WTC11 (cell line): Measurements from ENCODE around the gene MED26. TPM values are rescaled to one million over a fixed set of nuclear protein-coding genes. Genes with fewer than 3 reads are reported as not detected.
A peak's percentile ranks its signal among the peaks of the same experiment; 100 is the strongest.

Experiments used
- CBFB ChIP-seq: sonication (generic); formaldehyde crosslinking; IDR thresholded peaks from 2 replicates; pipeline ENCODE4 v1.8.1; 2022; ENCODE audit warnings: mild to moderate bottlenecking, low read depth, missing genetic modification reagents
- CREB1 ChIP-seq: sonication (generic); formaldehyde crosslinking; IDR thresholded peaks from 2 replicates; pipeline ENCODE4 v1.8.0; 2023; ENCODE audit warnings: mild to moderate bottlenecking, missing genetic modification reagents
- CREM ChIP-seq: sonication (generic); formaldehyde crosslinking; IDR thresholded peaks from 2 replicates; pipeline ENCODE4 v1.8.1; 2022; ENCODE audit warnings: mild to moderate bottlenecking, missing genetic modification reagents, moderate library complexity
- ETV6 ChIP-seq: sonication (generic); formaldehyde crosslinking; IDR thresholded peaks from 2 replicates; pipeline ENCODE4 v1.8.1; 2022; ENCODE audit warnings: mild to moderate bottlenecking, missing genetic modification reagents
- FOXK1 ChIP-seq: sonication (generic); formaldehyde crosslinking; IDR thresholded peaks from 2 replicates; pipeline ENCODE4 v1.8.0; 2022; ENCODE audit warnings: mild to moderate bottlenecking, moderate library complexity, missing genetic modification reagents
- FOXP1 ChIP-seq: sonication (generic); formaldehyde crosslinking; IDR thresholded peaks from 2 replicates; pipeline ENCODE4 v1.8.0; 2022; ENCODE audit warnings: missing genetic modification reagents, mild to moderate bottlenecking, moderate library complexity, borderline replicate concordance
- GABPB1 ChIP-seq: sonication (generic); formaldehyde crosslinking; IDR thresholded peaks from 2 replicates; pipeline ENCODE4 v1.8.1; 2023; ENCODE audit warnings: mild to moderate bottlenecking, missing genetic modification reagents
- NFYB ChIP-seq: sonication (generic); formaldehyde crosslinking; conservative IDR thresholded peaks from 2 replicates; pipeline ENCODE4 v1.8.0; 2022; ENCODE audit warnings: low read depth, missing genetic modification reagents
- SMAD3 ChIP-seq: sonication (generic); formaldehyde crosslinking; IDR thresholded peaks from 2 replicates; pipeline ENCODE4 v1.8.0; 2022; ENCODE audit warnings: missing genetic modification reagents, mild to moderate bottlenecking, borderline replicate concordance
- TEAD1 ChIP-seq: sonication (generic); formaldehyde crosslinking; IDR thresholded peaks from 2 replicates; pipeline ENCODE4 v1.8.0; 2022; ENCODE audit warnings: mild to moderate bottlenecking, missing genetic modification reagents
- ZNF232 ChIP-seq: sonication (generic); formaldehyde crosslinking; IDR thresholded peaks from 2 replicates; pipeline ENCODE4 v1.8.0; 2022; ENCODE audit warnings: mild to moderate bottlenecking, missing genetic modification reagents
- ZNF317 ChIP-seq: sonication (generic); formaldehyde crosslinking; IDR thresholded peaks from 2 replicates; pipeline ENCODE4 v1.8.1; 2023; ENCODE audit warnings: low read depth, mild to moderate bottlenecking, moderate library complexity, missing genetic modification reagents, borderline replicate concordance
- total RNA-seq: library from RNA; stranded (reverse); gene quantifications from 3 replicates; pipeline ENCODE4 v1.2.3, GENCODE V29; 2021
- TF ChIP-seq, protein P1 (sequence below): sonication (generic); formaldehyde crosslinking; IDR thresholded peaks from 2 replicates; pipeline ENCODE4 v1.8.1; 2023; ENCODE audit warnings: mild to moderate bottlenecking, moderate library complexity, missing genetic modification reagents
- TF ChIP-seq, protein P2 (sequence below): sonication (generic); formaldehyde crosslinking; IDR thresholded peaks from 2 replicates; pipeline ENCODE4 v1.8.0; 2023; ENCODE audit warnings: missing genetic modification reagents, mild to moderate bottlenecking, borderline replicate concordance
- TF ChIP-seq, protein P3 (sequence below): sonication (generic); formaldehyde crosslinking; IDR thresholded peaks from 2 replicates; pipeline ENCODE4 v1.8.1; 2022; ENCODE audit warnings: mild to moderate bottlenecking, moderate library complexity, missing genetic modification reagents
- TF ChIP-seq, protein P4 (sequence below): sonication (generic); formaldehyde crosslinking; IDR thresholded peaks from 2 replicates; pipeline ENCODE4 v1.8.0; 2022; ENCODE audit warnings: mild to moderate bottlenecking, missing genetic modification reagents
- TF ChIP-seq, protein P5 (sequence below): sonication (generic); formaldehyde crosslinking; IDR thresholded peaks from 2 replicates; pipeline ENCODE4 v1.8.0; 2022; ENCODE audit warnings: mild to moderate bottlenecking, missing genetic modification reagents
- TF ChIP-seq, protein P6 (sequence below): sonication (generic); formaldehyde crosslinking; IDR thresholded peaks from 2 replicates; pipeline ENCODE4 v1.8.1; 2023; ENCODE audit warnings: mild to moderate bottlenecking, missing genetic modification reagents, moderate library complexity
- TF ChIP-seq, protein P7 (sequence below): fragments of 200-600 bp; IDR thresholded peaks from 2 replicates; pipeline ENCODE4 v1.8.0; 2022; ENCODE audit warnings: antibody characterized with exemption
- TF ChIP-seq, protein P8 (sequence below): sonication (generic); formaldehyde crosslinking; IDR thresholded peaks from 2 replicates; pipeline ENCODE4 v1.8.0; 2023; ENCODE audit warnings: missing genetic modification reagents
- TF ChIP-seq, protein P9 (sequence below): sonication (generic); formaldehyde crosslinking; IDR thresholded peaks from 2 replicates; pipeline ENCODE4 v1.8.0; 2022; ENCODE audit warnings: mild to moderate bottlenecking, missing genetic modification reagents
- TF ChIP-seq, protein P10 (sequence below): fragments of 250-450 bp; sonication (Bioruptor Pico); IDR thresholded peaks from 2 replicates; pipeline ENCODE4 v1.9.0; 2021; ENCODE audit warnings: moderate library complexity, mild to moderate bottlenecking, inconsistent platforms, borderline replicate concordance

Gene MED26
- total RNA-seq, 1 experiment from 2014 or later, result 14.2 TPM

DNA sequence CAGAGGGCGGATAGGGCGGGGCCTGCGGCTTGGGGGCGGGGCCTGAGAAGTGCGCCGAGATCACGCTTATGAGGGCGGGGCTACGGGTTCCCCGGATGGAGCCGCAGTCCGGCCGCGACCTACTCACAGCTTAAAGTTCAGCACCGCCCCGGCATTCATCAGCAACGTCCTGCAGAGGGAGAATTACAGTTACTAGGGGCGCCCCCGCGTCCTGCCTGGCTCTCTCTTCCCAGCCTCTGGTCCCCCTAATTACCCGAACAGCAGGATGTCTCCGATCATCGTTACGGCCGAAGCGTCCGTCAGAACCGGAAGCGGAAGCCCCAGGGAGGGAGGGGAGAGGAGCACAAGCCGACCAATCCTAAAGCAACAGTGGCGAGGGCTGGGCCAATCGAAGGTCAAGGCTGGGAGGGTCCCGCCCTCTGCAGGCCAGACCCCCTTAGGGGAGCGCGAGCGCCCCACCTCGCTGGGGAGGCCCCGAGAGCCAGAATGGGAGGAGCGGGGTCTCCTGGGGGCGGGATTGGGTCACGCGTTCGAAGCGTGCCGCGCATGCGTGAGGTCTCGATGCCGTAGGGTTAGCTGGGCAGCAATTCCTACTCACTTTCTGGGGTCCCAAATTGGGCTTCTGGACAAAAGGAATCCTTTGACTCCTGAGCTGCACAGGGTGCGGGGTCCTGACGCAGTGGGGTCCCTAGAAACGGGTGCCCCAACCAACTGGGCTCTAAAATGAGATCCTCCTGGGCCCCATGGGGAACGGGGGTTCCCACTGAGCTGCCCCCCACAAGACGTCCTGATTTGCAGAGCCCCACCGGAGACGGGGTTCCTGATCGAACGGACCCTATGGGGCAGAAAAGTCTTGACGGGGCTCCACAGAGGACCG, 32.1 kb upstream of the MED26 start, which contains the start of gene SMIM7 (continued):
- TF ChIP-seq, protein P1, sequence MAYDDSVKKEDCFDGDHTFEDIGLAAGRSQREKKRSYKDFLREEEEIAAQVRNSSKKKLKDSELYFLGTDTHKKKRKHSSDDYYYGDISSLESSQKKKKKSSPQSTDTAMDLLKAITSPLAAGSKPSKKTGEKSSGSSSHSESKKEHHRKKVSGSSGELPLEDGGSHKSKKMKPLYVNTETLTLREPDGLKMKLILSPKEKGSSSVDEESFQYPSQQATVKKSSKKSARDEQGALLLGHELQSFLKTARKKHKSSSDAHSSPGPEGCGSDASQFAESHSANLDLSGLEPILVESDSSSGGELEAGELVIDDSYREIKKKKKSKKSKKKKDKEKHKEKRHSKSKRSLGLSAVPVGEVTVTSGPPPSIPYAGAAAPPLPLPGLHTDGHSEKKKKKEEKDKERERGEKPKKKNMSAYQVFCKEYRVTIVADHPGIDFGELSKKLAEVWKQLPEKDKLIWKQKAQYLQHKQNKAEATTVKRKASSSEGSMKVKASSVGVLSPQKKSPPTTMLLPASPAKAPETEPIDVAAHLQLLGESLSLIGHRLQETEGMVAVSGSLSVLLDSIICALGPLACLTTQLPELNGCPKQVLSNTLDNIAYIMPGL (CRISPR knock-in tag), result 0 out of 2 replicates have a peak, but pooled peaks have one; percentile 28
- TF ChIP-seq TEAD1 (peak; percentile 79; the same call in 1 of the 2 replicates), GABPB1 (peak; percentile 73), SMAD3 (0 out of 2 replicates have a peak, but pooled peaks have one; percentile 50), FOXK1 (CRISPR knock-in tag) (peak; percentile 44), CREM (peak; percentile 55; the same call in 1 of the 2 replicates), NFYB (CRISPR knock-in tag) (peak; percentile 92), ETV6 (CRISPR knock-in tag) (peak; percentile 76; the same call in 1 of the 2 replicates), ZNF232 (peak; percentile 51; the same call in 1 of the 2 replicates), ZNF317 (CRISPR knock-in tag) (no peak), CBFB (CRISPR knock-in tag) (no peak), CREB1 (0 out of 2 replicates have a peak, but pooled peaks have one; percentile 43), FOXP1 (CRISPR knock-in tag) (peak; percentile 49; the same call in 1 of the 2 replicates)
- TF ChIP-seq, protein P2, sequence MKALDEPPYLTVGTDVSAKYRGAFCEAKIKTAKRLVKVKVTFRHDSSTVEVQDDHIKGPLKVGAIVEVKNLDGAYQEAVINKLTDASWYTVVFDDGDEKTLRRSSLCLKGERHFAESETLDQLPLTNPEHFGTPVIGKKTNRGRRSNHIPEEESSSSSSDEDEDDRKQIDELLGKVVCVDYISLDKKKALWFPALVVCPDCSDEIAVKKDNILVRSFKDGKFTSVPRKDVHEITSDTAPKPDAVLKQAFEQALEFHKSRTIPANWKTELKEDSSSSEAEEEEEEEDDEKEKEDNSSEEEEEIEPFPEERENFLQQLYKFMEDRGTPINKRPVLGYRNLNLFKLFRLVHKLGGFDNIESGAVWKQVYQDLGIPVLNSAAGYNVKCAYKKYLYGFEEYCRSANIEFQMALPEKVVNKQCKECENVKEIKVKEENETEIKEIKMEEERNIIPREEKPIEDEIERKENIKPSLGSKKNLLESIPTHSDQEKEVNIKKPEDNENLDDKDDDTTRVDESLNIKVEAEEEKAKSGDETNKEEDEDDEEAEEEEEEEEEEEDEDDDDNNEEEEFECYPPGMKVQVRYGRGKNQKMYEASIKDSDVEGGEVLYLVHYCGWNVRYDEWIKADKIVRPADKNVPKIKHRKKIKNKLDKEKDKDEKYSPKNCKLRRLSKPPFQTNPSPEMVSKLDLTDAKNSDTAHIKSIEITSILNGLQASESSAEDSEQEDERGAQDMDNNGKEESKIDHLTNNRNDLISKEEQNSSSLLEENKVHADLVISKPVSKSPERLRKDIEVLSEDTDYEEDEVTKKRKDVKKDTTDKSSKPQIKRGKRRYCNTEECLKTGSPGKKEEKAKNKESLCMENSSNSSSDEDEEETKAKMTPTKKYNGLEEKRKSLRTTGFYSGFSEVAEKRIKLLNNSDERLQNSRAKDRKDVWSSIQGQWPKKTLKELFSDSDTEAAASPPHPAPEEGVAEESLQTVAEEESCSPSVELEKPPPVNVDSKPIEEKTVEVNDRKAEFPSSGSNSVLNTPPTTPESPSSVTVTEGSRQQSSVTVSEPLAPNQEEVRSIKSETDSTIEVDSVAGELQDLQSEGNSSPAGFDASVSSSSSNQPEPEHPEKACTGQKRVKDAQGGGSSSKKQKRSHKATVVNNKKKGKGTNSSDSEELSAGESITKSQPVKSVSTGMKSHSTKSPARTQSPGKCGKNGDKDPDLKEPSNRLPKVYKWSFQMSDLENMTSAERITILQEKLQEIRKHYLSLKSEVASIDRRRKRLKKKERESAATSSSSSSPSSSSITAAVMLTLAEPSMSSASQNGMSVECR (CRISPR knock-in tag), result peak; percentile 77; the same call in 1 of the 2 replicates
- TF ChIP-seq, protein P3, sequence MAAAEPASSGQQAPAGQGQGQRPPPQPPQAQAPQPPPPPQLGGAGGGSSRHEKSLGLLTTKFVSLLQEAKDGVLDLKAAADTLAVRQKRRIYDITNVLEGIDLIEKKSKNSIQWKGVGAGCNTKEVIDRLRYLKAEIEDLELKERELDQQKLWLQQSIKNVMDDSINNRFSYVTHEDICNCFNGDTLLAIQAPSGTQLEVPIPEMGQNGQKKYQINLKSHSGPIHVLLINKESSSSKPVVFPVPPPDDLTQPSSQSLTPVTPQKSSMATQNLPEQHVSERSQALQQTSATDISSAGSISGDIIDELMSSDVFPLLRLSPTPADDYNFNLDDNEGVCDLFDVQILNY (CRISPR knock-in tag), result peak; percentile 79
- TF ChIP-seq, protein P4, sequence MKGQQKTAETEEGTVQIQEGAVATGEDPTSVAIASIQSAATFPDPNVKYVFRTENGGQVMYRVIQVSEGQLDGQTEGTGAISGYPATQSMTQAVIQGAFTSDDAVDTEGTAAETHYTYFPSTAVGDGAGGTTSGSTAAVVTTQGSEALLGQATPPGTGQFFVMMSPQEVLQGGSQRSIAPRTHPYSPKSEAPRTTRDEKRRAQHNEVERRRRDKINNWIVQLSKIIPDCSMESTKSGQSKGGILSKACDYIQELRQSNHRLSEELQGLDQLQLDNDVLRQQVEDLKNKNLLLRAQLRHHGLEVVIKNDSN (CRISPR knock-in tag), result peak; percentile 71; the same call in 1 of the 2 replicates
- TF ChIP-seq, protein P5, sequence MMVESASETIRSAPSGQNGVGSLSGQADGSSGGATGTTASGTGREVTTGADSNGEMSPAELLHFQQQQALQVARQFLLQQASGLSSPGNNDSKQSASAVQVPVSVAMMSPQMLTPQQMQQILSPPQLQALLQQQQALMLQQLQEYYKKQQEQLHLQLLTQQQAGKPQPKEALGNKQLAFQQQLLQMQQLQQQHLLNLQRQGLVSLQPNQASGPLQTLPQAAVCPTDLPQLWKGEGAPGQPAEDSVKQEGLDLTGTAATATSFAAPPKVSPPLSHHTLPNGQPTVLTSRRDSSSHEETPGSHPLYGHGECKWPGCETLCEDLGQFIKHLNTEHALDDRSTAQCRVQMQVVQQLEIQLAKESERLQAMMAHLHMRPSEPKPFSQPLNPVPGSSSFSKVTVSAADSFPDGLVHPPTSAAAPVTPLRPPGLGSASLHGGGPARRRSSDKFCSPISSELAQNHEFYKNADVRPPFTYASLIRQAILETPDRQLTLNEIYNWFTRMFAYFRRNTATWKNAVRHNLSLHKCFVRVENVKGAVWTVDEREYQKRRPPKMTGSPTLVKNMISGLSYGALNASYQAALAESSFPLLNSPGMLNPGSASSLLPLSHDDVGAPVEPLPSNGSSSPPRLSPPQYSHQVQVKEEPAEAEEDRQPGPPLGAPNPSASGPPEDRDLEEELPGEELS, result peak; percentile 35
- TF ChIP-seq, protein P6, sequence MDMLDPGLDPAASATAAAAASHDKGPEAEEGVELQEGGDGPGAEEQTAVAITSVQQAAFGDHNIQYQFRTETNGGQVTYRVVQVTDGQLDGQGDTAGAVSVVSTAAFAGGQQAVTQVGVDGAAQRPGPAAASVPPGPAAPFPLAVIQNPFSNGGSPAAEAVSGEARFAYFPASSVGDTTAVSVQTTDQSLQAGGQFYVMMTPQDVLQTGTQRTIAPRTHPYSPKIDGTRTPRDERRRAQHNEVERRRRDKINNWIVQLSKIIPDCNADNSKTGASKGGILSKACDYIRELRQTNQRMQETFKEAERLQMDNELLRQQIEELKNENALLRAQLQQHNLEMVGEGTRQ, result peak; percentile 55; the same call in 1 of the 2 replicates
- TF ChIP-seq, protein P7, sequence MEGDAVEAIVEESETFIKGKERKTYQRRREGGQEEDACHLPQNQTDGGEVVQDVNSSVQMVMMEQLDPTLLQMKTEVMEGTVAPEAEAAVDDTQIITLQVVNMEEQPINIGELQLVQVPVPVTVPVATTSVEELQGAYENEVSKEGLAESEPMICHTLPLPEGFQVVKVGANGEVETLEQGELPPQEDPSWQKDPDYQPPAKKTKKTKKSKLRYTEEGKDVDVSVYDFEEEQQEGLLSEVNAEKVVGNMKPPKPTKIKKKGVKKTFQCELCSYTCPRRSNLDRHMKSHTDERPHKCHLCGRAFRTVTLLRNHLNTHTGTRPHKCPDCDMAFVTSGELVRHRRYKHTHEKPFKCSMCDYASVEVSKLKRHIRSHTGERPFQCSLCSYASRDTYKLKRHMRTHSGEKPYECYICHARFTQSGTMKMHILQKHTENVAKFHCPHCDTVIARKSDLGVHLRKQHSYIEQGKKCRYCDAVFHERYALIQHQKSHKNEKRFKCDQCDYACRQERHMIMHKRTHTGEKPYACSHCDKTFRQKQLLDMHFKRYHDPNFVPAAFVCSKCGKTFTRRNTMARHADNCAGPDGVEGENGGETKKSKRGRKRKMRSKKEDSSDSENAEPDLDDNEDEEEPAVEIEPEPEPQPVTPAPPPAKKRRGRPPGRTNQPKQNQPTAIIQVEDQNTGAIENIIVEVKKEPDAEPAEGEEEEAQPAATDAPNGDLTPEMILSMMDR, result no peak
- TF ChIP-seq, protein P8, sequence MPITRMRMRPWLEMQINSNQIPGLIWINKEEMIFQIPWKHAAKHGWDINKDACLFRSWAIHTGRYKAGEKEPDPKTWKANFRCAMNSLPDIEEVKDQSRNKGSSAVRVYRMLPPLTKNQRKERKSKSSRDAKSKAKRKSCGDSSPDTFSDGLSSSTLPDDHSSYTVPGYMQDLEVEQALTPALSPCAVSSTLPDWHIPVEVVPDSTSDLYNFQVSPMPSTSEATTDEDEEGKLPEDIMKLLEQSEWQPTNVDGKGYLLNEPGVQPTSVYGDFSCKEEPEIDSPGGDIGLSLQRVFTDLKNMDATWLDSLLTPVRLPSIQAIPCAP, result peak; percentile 15; the same call in 1 of the 2 replicates
- TF ChIP-seq, protein P9, sequence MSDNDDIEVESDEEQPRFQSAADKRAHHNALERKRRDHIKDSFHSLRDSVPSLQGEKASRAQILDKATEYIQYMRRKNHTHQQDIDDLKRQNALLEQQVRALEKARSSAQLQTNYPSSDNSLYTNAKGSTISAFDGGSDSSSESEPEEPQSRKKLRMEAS (CRISPR knock-in tag), result peak; percentile 95; the same call in 1 of the 2 replicates
- TF ChIP-seq, protein P10, sequence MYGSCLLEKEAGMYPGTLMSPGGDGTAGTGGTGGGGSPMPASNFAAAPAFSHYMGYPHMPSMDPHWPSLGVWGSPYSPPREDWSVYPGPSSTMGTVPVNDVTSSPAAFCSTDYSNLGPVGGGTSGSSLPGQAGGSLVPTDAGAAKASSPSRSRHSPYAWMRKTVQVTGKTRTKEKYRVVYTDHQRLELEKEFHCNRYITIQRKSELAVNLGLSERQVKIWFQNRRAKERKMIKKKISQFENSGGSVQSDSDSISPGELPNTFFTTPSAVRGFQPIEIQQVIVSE, result no peak
